Anterior cingulate cortex (tissue), 58 donors: Measurements from ENCODE around the gene FST.

Source experiments
- DNase-seq, 58 donors: peaks; one replicate each; lab custom pipeline; 2025; lab: John Stamatoyannopoulos, UW

The FST gene

DNA sequence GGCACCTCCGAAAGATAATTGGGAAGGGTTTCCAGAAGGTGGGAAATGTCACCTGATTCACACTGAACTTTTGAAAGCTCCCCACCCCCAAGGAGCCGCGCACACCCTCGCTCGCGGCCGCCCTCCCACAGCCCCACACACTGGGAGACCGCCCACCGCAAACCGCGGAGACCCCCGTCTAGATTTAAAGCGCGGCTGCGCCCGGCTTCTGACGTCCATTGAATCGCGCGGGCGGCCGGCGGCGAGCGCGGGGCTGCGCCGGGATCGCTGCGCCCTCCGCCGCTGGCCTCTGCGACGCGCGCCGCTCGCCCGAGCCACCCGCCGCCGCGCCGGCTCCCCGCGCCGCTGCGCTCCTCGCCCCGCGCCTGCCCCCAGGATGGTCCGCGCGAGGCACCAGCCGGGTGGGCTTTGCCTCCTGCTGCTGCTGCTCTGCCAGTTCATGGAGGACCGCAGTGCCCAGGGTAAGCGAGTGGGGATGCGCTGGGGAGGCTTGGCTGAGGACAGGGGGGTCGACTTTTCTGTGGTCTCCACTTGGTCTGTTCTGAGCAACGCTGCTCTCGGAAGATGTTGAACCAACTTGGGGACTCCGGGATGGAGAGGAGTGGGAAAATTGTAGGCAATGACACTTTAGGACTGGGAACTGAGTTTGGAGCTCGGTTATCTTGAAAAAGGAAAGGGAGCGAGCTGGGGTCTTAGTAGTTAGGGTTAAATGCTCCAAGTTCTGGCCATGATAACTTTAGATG, at the start of gene FST:
Gene FST (plus strand): TSS at position 214 of the 743 bp plus-strand sequence. CDS start 163 bp downstream, at position 377.
- DNase-seq: no peak

DNA sequence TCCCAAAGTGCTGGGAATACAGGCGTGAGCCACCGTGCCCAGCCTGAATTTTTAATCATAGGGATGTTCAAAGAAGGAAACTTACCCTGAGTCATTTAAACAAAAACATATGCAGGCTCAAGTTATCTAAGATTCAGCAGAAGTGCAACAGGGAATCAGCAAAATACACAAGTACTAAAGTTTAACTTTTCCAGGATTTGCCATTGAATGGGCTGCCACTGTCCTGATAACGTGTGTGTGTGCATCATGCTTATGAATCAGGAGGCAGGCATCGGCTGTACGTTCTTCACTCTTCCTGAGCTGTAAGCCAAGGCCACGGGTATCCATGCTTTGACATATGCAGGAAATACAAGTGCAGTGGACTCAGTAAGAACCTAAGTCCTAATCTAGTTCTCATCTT, 48.8 kb upstream of the FST start:
- no peak for DNase-seq

- no peak for DNase-seq
Observed at GRCh38 chr5:53433026-53433425, 47.4 kb upstream of the FST start.

DNA sequence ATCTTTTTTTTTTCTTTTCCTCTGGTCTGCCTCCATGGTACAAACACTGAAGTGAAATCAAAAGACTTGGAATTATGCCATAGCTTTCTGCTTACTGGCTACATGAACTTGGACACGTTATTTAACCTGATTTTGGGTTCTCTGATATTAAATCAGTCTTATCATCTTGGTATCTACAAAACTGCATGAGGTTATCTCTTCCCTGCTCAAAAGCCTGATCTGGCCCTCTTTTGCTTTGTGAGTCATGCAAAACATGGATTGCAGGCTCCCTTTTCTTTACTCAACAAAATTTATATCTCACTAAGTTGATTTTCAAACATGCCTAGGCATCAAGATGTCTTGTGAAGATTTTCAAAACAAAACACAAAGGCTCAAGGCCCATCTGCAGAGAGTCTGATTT, 45.9 kb upstream of the FST start:
- DNase-seq: no peak

GRCh38 chr5:53436480-53437191, 43.8 kb upstream of the FST start:
- no peak for DNase-seq

DNA sequence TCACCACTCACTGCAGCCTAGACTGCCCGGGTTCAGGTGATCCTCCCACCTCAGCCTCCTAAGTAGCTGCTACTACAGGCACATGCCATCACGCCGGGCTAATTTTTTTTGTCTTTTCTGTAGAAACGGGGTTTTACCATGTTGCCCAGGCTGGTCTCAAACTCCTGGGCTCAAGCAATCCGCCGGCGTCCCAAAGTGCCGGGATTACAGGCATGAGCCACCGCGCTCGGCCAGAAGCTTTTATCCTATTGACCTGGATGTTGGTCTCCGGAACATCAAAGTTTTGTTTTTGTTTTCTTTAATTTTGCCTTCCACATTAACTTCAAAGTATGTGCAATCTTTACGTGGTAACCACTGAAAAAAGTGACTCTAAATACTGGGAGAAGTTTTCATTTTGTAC, 42.4 kb upstream of the FST start:
- DNase-seq: no peak

DNA sequence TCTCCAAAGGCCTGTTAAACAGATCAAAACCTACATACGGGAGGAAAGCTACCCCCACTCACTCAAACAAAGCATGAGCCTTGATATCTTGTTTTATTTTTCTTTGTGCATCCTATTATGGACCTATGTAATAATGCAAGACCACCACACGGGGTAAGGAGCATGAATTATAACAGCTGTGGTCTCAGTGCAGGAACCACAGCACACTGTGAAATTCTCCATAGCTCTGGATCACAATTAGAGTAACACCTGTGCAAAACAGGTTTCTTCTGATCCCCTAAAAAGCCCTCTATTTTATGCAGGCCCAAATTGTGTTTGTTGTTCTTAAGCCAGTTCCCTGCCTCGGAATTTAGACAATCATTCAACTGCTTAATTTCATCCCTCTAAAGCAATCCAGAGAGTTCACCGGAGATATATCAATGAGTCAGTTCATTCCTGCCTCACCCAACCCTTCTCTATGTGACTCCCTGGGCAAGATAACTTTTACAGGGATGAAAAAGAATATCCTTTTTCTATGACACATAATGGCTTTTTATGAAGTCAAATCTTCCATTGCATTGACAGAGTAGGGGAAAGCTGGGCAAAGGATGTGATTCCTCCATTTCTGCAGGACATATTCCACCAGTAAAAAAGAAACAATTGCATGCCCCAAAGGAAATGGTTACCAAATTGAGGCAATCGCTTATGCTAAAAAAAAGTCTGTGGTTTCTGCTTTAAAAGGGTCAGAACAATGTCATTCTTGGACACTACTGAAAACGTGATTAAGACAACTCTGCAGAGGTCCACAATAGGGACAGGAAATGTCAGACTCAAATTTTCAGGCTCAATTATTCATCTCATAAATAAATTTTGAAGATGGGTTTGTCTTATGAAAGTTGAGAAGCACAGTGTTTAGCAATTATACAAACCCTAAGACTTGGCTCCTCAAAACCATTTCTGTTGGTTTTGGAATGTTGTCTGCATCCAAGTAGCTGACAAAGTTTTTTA, 41.6 kb upstream of the FST start:
- DNase-seq: no peak

DNA sequence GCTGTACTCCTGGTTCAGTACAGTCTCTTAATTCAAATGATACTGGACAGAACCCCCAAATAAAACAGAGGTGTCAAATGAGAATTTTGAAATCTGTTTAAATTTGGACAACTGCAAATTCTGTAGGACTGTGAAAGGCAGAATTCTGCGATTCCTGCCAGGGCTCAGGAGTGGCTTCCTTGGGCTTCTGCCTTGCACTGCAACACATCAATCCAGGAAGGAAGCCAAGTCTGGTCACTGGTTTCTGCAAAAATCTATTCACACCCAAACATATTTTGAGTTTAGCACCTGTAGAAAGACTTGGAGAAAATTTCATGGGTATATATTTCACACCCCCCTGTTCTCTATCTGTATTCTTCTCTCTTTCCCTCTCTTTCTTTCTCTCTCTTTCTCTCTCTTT, 37.5 kb upstream of the FST start:
- peak in 3 of 58 donors; percentile 1 to 6 (median 2) for DNase-seq

DNA sequence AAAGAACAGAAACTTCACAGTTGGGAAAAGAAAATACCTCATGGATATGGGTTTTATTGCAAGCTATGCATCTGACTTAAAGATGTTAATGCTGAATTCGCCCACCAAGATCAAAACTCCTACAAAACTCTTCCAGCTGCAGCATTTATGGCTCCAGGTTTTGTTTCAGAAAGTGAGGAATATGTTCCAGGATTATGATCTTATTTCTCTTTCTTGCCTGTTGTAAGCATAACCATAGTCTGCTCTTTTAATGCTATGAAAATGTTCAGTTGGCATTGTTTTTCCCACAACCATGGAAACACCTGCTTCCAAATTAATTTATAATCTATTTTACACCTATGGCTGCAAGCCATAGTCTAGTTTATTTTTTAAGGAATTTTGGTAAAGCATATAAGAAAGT, 34.9 kb upstream of the FST start:
- DNase-seq: no peak

GRCh38 chr5:53446908-53447307, 33.5 kb upstream of the FST start:
- DNase-seq: no peak

DNA sequence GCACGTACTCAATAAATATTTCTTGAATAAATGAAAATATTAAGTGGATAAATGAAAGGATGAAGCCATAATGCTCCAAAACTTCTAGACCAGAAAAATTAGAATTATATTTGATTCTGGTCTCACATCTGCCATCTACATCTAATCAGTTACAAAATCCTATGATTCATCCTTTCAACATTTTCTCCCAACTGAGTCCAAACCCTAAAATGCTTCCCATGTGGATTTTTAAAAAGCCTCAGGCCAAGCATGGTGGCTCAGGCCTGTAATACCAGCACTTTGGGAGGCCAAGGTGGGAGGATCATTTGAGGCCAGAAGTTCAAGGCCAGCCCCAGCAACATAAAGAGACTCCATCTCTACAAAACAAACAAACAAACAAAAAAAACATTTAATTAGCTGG, 31.6 kb upstream of the FST start:
- no peak for DNase-seq

DNA sequence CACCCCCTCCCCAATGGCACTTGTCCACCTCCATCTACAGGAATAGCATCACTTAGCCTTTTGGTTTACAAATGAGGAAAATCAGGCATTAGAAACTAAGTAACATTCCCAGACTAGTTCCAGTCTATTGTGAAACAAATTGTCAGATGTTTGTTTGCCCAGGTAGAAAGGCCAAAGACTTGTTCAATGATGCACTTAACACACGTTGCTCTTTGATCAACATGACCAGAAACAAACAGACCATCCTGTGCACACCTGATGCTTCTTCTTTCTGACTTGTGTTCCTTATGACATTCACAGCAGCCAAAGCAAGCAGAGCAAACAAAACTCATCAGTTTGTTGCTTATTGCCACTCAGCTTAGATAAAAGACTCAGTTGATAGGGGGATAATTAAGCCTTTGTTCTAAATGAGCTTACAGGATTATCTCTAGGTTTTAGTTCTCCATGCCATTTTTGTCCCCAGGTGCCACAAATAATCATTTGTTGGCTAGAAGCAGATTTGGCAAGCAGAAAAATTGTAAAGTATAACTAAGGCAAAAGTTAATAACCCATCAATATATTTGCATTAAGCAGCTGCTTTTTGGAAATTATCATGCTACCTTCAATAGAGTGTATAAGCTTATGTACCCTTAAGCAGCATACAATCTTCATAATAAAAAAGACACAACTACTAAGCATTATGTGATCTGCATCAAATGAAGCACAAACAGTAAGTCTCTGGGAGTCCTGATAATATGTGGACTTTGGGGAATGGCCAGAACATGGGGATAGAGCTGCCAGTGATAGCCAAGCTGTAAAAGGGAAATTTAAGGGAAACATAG, 26.3 kb upstream of the FST start:
- no peak for DNase-seq

GRCh38 chr5:53454719-53455000, 25.8 kb upstream of the FST start:
- no peak for DNase-seq

DNA sequence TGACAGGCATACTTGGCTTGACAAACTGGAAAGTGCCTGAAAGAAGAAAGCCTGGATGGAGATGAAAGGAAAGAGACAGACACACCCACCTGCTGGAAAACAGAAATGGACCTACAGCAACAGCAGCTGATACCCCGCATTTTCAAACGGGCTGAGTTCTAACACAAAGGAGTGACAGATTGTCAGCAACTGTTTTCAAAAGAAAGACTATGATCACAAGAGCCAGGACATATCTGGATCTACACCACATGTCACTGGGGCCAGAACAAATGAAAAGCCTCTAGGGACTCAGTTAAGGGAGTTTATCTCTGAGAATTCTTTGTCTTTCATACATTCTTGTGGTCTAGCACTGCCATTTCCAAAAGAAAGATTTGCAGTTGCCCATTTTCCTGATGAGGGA, 24.1 kb upstream of the FST start:
- no peak for DNase-seq

DNA sequence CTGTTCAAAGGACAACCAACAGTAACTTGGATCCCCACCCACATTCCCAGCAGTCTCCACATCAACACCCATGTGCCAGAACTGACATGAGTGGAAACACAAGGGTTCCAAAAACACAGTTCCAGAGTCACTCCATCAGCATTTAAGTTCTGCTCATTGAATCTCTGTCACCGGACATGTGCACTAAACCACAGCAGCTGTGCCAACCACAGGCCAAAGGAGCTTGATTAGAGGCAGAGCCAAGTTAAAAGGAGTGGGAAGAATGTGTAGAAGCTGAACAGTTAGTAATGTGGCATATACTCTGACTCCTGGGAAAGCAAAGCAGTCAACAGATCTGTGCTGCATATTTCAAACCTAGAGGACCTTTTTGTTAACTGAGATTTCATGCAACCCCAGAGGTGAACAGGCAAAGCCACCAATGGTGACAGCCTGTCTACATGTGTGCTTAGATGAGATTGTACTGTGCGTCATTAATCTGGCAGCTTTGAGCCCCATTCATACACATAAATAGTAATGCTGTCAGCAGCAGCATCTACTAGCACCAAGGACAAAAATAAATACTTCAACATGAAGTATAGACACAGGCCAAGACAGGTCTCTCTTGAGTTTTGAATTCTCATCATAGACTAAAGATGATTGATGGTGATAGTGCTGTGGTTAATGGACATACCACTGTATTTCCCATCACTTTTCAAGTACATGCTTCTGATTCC, 16.4 kb upstream of the FST start:
- DNase-seq: no peak

GRCh38 chr5:53464722-53465121, 15.7 kb upstream of the FST start:
- DNase-seq: no peak

DNA sequence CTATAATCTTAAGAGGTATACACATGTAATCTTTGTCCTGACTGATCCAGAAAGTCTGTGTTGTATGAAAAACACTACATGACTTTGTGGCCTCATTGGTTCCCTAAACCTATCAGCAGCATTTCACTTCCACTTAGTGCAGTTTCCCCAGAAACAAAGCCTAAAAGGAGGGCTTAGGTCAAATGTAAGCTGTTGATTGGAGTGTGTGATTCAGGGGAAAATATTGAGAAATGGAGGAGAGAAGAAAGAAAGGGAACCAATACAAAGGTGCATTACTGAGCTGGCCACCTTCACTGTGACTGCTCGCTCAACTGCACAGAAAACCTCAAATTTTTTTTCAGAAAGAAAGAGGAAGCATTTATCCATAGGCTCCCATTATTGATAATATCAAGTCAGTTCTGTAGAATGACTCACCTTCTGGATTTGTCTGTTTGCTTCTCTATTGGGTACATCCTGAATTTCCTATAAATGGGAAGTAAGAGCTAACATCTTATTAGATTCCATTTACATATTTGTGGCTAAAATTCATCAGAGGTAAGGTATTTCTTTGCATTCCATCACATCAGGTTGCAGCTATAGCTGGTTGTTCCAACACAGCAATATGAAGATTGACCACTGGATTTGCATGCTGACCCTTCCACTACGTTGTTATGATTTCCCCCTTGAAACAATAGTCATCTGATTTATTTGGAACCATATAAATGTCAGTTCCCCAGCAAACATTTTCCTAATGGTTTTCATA, 10.3 kb upstream of the FST start:
- DNase-seq: no peak

- no peak for DNase-seq
Observed at GRCh38 chr5:53472279-53472678, 8.2 kb upstream of the FST start.
